Measurements from ENCODE around the gene PIK3R1.

DNA sequence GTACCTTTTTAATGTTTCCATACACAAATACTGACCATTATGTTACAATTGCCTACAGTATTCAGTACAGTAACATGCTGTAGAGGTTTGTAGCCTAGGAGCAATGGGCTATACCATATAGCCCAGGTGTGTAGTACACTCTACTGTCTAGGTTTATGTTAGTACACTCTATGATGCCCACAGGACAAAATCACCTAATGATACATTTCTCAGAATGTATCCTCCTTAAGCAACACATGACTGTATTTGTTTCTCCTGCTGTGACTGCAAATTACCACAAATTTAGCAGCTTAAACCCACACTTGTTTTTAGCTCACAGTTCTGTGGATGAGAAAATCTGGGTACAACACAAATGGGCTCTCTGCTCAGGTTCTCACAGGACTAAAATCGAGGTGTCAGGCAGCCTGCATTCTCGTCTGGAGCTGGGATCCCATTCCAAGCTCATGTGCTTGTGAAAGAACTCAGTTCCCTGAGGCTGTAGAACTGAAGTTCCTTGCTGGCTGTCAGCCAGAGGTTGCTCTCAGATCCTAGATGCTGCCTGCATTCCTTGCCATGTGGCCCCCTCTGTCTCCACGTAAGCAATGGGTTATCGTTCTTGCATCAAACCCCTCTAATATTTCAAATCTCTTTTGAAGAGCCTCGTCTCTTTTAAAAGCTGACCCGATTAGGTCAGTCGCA, 38.6 kb upstream of the PIK3R1 start:
- TF ChIP-seq RAD21 (IDR thresholded peaks at IDR 0.05; ENCODE audit: low read length) (no peak), POLR2A (IDR thresholded peaks at IDR 0.05; ENCODE audit: low read depth, low read length) (no peak), CEBPB (IDR thresholded peaks at IDR 0.05; ENCODE audit: low read depth, low read length) (no peak), MAFK (IDR thresholded peaks at IDR 0.05; ENCODE audit: low read depth, low read length) (no peak), RFX5 (IDR thresholded peaks at IDR 0.05; ENCODE audit: low read depth, low read length) (no peak), FOS (IDR thresholded peaks at IDR 0.05; ENCODE audit: low read depth, low read length) (no peak)
- TF ChIP-seq, protein P1, sequence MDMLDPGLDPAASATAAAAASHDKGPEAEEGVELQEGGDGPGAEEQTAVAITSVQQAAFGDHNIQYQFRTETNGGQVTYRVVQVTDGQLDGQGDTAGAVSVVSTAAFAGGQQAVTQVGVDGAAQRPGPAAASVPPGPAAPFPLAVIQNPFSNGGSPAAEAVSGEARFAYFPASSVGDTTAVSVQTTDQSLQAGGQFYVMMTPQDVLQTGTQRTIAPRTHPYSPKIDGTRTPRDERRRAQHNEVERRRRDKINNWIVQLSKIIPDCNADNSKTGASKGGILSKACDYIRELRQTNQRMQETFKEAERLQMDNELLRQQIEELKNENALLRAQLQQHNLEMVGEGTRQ (IDR thresholded peaks at IDR 0.05; ENCODE audit: low read depth, low read length): no peak
- TF ChIP-seq, protein P2, sequence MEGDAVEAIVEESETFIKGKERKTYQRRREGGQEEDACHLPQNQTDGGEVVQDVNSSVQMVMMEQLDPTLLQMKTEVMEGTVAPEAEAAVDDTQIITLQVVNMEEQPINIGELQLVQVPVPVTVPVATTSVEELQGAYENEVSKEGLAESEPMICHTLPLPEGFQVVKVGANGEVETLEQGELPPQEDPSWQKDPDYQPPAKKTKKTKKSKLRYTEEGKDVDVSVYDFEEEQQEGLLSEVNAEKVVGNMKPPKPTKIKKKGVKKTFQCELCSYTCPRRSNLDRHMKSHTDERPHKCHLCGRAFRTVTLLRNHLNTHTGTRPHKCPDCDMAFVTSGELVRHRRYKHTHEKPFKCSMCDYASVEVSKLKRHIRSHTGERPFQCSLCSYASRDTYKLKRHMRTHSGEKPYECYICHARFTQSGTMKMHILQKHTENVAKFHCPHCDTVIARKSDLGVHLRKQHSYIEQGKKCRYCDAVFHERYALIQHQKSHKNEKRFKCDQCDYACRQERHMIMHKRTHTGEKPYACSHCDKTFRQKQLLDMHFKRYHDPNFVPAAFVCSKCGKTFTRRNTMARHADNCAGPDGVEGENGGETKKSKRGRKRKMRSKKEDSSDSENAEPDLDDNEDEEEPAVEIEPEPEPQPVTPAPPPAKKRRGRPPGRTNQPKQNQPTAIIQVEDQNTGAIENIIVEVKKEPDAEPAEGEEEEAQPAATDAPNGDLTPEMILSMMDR (conservative IDR thresholded peaks at IDR 0.05; ENCODE audit: low read depth, low read length): no peak
